Activated CD4-positive, alpha-beta T cell treated with anti-CD3 and anti-CD28 coated beads, Interleukin-2, amount 10 ng/mL, durations not matched to agents 24 days and 14 days (primary cell): ENCODE measurements around the gene GALNT15. TPM values are rescaled to one million over a fixed set of nuclear protein-coding genes. Genes with fewer than 3 reads are reported as not detected.

Experiments used
- DNase-seq: peaks from one replicate; pipeline ENCODE4 v3.0.0; 2022
- H3K27ac Mint-ChIP-seq: one replicate; pipeline ENCODE4 v1.8.0; 2022; ENCODE audit warnings: mild to moderate bottlenecking, mixed read lengths
- H3K27me3 Mint-ChIP-seq: one replicate; pipeline ENCODE4 v1.8.0; 2022; ENCODE audit warnings: mixed read lengths
- H3K36me3 Mint-ChIP-seq: one replicate; pipeline ENCODE4 v1.8.0; 2022; ENCODE audit warnings: low read depth, mild to moderate bottlenecking, mixed read lengths
- H3K4me1 Mint-ChIP-seq: one replicate; pipeline ENCODE4 v1.8.0; 2021; ENCODE audit warnings: mixed read lengths
- H3K4me3 Mint-ChIP-seq: one replicate; pipeline ENCODE4 v1.8.0; 2022; ENCODE audit warnings: mild to moderate bottlenecking, moderate library complexity, mixed read lengths
- H3K9me3 Mint-ChIP-seq: one replicate; pipeline ENCODE4 v1.8.0; 2021; ENCODE audit warnings: mixed read lengths
- intact Hi-C: fragments of 100-400 bp; cut with micrococcal nuclease; formaldehyde crosslinking; loops from one replicate; pipeline ENCODE4 v1.15.1; 2023
- total RNA-seq: library from RNA; stranded (reverse); gene quantifications from 2 replicates; pipeline ENCODE4 v1.2.3, GENCODE V29; 2022

Gene GALNT15
- total RNA-seq, 1 donor from 2014 or later = not detected

GRCh38 chr3:16264708-16265454, 90.4 kb downstream of the GALNT15 start, which contains the start of the genes DPH3 and OXNAD1:
TSS of gene DPH3 (minus strand) at chr3:16264943. CDS start at chr3:16264876, 67 bp downstream.
TSS of gene OXNAD1 (plus strand) at chr3:16265212. CDS start at chr3:16270953, 5,741 bp downstream.
- peak within 1 kb of the TSS; percentile 97 for H3K4me3 Mint-ChIP-seq
- peak; percentile 100 for DNase-seq
- H3K27me3 Mint-ChIP-seq = no peaks in the 10 kb centered on the region
- intact Hi-C loops = loop anchor here (1.0 to 10.0 kb wide), 8 partner anchors 21 to 1610 kb away; partner anchors contain the start of genes CCDC174 and TBC1D5
- H3K27ac Mint-ChIP-seq = peak within 1 kb of the TSS; percentile 98
- H3K36me3 Mint-ChIP-seq = peaks cover 12% of the 10 kb centered on the region
- peaks cover 33% of the 10 kb centered on the region for H3K4me1 Mint-ChIP-seq
- H3K9me3 Mint-ChIP-seq = no peaks in the 10 kb centered on the region

GRCh38 chr3:16265455-16265786, 90.9 kb downstream of the GALNT15 start:
- Mint-ChIP-seq H3K27me3 (no peaks in the 10 kb centered on the region), H3K4me1 (peaks cover 31% of the 10 kb centered on the region), H3K9me3 (no peaks in the 10 kb centered on the region), H3K4me3 (peak overlapping the region; percentile 97), H3K27ac (peak overlapping the region; percentile 98), H3K36me3 (peaks cover 12% of the 10 kb centered on the region)
- intact Hi-C loops = loop anchor here (1.0 to 10.0 kb wide), 8 partner anchors 21 to 1611 kb away; partner anchors contain the start of genes CCDC174 and TBC1D5
- DNase-seq = no peak

DNA sequence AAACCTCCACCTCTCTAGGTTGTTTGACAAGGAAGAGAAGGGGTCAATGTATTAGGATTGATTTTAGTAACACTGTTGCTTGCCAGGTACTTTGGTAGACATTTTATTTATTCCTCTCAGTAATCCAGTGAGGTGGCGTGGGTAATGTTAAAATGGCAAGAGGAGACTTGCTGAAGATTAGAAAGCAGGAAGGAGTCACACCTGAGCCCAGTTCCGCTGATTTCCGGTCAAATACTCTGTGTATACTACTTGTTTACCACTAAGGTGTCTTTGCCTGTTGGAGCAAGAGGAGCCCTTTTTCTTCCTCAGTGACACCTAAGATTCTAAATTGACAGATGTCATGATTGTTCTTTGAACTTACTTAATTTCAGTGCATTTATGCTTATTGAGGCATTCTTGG, 92.2 kb downstream of the GALNT15 start:
- peaks cover 28% of the 10 kb centered on the region for H3K4me1 Mint-ChIP-seq
- no peaks in the 10 kb centered on the region for H3K9me3 Mint-ChIP-seq
- no peaks in the 10 kb centered on the region for H3K27me3 Mint-ChIP-seq
- H3K27ac Mint-ChIP-seq = peak overlapping the region; percentile 8
- intact Hi-C loops = loop anchor here (5.0 to 10.0 kb wide), 6 partner anchors 36 to 1612 kb away; partner anchors contain the start of genes CCDC174 and TBC1D5
- peaks cover 15% of the 10 kb centered on the region for H3K36me3 Mint-ChIP-seq
- peak; percentile 62 for DNase-seq
- H3K4me3 Mint-ChIP-seq = no peak overlapping the region

DNA sequence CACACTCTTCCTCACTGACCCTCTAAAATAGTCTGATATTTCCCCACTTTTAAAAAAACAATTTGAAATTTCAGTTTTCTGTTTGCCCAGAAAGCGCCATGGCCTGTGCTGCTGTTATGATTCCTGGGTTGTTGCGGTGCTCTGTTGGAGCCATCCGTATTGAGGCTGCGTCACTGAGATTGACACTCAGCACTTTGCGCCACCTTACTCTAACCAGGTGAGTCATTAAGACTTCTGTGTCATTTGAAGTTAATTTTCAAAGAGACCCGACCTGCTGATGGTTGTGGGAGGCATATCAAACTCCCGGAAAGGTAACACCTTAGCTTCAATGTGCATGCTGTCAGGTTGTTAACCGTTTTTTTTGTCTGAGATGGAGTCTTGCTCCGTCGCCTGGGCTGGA, 96.4 kb downstream of the GALNT15 start:
- H3K27me3 Mint-ChIP-seq = no peaks in the 10 kb centered on the region
- DNase-seq = peak; percentile 48
- peaks cover 30% of the 10 kb centered on the region for H3K36me3 Mint-ChIP-seq
- intact Hi-C loops = no loop called here
- H3K9me3 Mint-ChIP-seq = no peaks in the 10 kb centered on the region
- peaks cover 19% of the 10 kb centered on the region for H3K4me1 Mint-ChIP-seq
- H3K27ac Mint-ChIP-seq = no peak overlapping the region
- no peak overlapping the region for H3K4me3 Mint-ChIP-seq

DNA sequence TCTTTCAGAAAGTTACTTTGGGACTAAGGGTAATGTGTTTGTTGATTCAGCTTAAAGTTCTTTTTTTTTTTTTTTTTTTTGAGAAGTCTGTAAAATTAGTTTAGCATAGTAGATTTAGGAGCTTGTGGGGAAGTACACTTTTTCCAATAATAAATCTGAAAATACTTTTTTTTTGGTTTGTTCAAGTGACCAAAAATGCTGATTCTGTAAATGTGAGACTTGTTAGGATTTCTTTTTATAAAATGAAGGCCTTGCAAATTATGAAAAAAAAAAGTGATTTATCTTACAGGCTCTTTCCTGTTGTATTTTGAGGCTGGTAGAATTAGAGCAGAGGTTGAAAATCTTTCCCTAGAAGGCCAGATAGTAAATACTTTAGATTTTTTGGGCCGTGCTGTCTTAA, 98.1 kb downstream of the GALNT15 start:
- no peaks in the 10 kb centered on the region for H3K9me3 Mint-ChIP-seq
- intact Hi-C loops = no loop called here
- H3K4me3 Mint-ChIP-seq = no peak overlapping the region
- no peak overlapping the region for H3K27ac Mint-ChIP-seq
- DNase-seq = no peak
- peaks cover 33% of the 10 kb centered on the region for H3K36me3 Mint-ChIP-seq
- no peaks in the 10 kb centered on the region for H3K27me3 Mint-ChIP-seq
- peaks cover 5% of the 10 kb centered on the region for H3K4me1 Mint-ChIP-seq

DNA sequence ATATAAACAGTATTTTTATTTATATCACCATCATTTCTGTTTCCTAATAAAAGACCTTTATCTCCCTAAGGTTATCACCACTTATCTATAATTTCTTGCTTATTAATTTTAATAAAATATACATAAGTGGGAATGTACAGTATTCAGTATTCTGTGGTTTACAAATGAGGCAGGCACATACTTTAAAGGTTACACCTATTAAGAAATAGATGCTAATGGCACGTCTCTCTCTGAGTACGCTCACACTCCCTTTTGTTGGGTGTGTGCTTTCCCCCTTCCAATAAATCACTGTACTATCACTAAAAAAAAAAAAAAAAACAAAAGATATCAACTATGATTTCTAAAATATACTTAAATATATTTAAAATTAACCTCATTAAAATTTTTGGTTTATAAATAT, 99.4 kb downstream of the GALNT15 start:
- intact Hi-C loops = no loop called here
- Mint-ChIP-seq H3K27ac (no peak overlapping the region), H3K36me3 (peaks cover 37% of the 10 kb centered on the region), H3K4me1 (no peaks in the 10 kb centered on the region), H3K4me3 (no peak overlapping the region), H3K27me3 (no peaks in the 10 kb centered on the region), H3K9me3 (no peaks in the 10 kb centered on the region)
- no peak for DNase-seq

GRCh38 chr3:16277471-16277870, 103.0 kb downstream of the GALNT15 start:
- Mint-ChIP-seq H3K27ac (no peak overlapping the region), H3K9me3 (no peaks in the 10 kb centered on the region), H3K4me3 (no peak overlapping the region), H3K27me3 (no peaks in the 10 kb centered on the region), H3K36me3 (peaks cover 24% of the 10 kb centered on the region), H3K4me1 (no peaks in the 10 kb centered on the region)
- DNase-seq = no peak
- intact Hi-C loops = no loop called here

DNA sequence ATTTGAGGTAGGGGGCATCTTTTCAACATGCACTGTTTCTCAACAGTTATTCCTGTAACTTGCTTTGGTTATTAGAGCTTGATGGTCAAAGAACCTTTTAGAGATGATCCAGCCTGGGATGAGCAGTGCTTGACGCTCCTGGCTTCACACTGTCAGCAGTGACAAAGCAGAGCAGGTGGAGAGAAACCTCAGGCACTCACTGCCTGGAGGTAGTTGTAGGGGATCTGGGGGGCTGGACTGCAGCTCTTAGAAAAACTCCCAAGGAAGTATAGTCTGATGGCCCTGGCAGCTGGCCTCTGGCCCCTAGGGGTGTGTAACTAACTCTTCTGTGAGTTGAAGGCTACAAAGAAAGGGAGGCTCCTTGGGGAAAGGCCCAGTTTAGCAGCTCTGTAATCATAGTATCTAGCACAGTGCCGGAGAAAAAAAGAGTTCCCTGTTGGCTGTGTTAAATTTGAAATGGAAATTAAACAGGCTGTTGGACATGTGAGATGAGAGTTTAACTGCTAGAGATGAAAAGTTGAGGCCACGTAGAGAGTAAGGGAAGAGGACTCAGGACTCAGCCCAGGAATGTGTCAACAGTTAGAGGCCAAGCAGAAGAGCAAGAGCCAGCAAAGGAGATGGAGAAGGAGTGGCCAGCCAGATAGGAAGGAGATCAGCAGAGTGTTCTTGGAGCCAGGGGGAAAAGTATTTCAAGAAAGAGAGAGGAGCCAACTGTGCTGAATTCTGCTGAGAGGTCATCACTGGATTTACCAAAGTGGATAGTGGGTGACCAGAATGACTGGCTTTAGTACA, 104.7 kb downstream of the GALNT15 start:
- Mint-ChIP-seq H3K4me3 (no peak overlapping the region), H3K4me1 (peaks cover 3% of the 10 kb centered on the region), H3K36me3 (peaks cover 28% of the 10 kb centered on the region), H3K9me3 (no peaks in the 10 kb centered on the region), H3K27ac (no peak overlapping the region), H3K27me3 (no peaks in the 10 kb centered on the region)
- DNase-seq = peak; percentile 48
- intact Hi-C loops = no loop called here

DNA sequence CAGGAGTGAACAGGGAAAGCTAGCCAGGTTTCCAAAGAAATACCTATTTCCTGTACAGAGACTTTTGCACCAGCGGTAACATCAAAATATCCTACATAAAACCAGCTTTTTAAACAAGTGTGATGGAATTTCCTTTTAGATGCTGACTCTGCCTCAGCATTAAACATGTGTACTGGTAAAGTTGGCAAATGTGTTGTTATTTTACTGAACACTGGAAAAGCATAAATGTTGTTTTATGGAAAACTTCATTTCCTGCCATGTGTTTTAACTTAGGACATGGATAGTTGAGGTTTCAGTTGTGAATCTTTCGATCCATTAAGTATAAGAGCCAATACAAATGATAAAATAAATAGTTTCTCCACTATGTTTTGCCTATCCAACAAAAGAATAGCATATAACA, 106.2 kb downstream of the GALNT15 start:
- H3K36me3 Mint-ChIP-seq = peaks cover 24% of the 10 kb centered on the region
- H3K27ac Mint-ChIP-seq = no peak overlapping the region
- intact Hi-C loops = loop anchor here (10.0 kb wide), 1 partner anchor 874 kb away; no protein-coding TSS in a partner anchor
- H3K4me1 Mint-ChIP-seq = peaks cover 14% of the 10 kb centered on the region
- H3K9me3 Mint-ChIP-seq = no peaks in the 10 kb centered on the region
- no peak for DNase-seq
- H3K27me3 Mint-ChIP-seq = no peaks in the 10 kb centered on the region
- no peak overlapping the region for H3K4me3 Mint-ChIP-seq

Other genes starting within 250 kb of the GALNT15 start
- 27.6 and 30.1 TPM in 2 replicates for gene DPH3, start 90.3 kb downstream of the GALNT15 start, total RNA-seq
- 27.1 and 29.8 TPM in 2 replicates for gene OXNAD1, start 90.5 kb downstream of the GALNT15 start, total RNA-seq